ENCODE data around the gene SOX2.

GRCh38 chr3:181709537-181710279 is 2.0 kb upstream of the SOX2 start:
- TF ChIP-seq CTCF (IDR thresholded peaks at IDR 0.05 in 4 of 5, conservative IDR thresholded peaks at IDR 0.05 in 1 of 5) (peak; percentile 56 to 84 (median 68)), POLR2A (IDR thresholded peaks at IDR 0.05) (no peak)
